Right lobe of liver (tissue), 4 donors: ENCODE measurements around the gene ELN.

Experiments used
- CTCF ChIP-seq, 4 donors: fragments of 200-600 bp in 3 of 4; fragments of 450-650 bp in 1 of 4; IDR thresholded peaks; one replicate each; pipeline versions ENCODE4 v1.5.1 to v1.8.0; 2016 to 2022; ENCODE audit warnings: antibody characterized with exemption in 4 of 4, mild to moderate bottlenecking in 2 of 4
- POLR2A ChIP-seq: fragments of 450-650 bp; IDR thresholded peaks from one replicate; pipeline ENCODE4 v1.6.1; 2017; ENCODE audit warnings: antibody characterized with exemption, mild to moderate bottlenecking
- donor health status: DM: no; HTN: no; CAD: no.
- donor health status: DM: no; HTN: no; CAD: no.
- donor health status: DM: no; HTN: yes; CAD: no.

DNA sequence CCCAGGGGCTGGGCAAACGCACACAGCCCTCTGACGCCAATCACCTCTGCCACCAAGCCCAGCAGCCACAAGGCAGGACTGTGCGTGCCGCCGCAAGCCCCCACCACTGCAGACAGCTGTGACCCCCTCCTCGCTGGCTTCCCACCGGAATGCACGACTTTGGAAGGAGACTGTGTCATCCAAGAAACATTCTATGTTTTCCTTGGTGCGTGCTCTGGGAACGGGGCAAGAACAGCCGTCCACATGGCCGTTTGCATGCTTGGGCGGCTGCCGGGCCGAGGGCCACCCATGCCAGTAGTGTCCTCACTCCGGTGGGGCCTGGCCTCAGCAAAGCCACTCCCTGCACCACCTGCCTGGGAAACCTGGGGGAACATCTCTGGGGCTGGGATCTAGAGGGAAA is 17.6 kb upstream of the ELN start:
- no peak for TF ChIP-seq POLR2A
- TF ChIP-seq CTCF (IDR thresholded peaks at IDR 0.05) = no peak
